ENCODE results near the gene USP40.

DNA sequence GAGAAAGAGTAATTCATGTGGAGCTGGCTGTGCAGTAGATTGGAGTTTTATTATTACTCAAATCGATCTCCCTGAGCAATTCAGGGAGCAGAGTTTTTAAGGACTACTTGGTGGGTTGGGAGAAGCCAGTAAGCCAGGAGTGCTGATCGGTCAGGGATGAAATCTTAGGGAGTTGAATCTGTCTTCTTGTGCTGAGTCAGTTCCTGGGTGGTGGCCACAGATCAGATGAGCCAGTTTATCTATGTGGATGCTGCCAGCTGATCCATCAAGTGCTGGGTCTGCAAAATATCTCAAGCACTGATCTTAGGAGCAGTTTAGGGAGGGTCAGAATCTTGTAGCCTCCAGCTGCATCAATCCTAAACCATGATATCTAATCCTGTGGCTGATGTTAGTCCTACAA, 33.8 kb upstream of the USP40 start:
- TF ChIP-seq, protein P1, sequence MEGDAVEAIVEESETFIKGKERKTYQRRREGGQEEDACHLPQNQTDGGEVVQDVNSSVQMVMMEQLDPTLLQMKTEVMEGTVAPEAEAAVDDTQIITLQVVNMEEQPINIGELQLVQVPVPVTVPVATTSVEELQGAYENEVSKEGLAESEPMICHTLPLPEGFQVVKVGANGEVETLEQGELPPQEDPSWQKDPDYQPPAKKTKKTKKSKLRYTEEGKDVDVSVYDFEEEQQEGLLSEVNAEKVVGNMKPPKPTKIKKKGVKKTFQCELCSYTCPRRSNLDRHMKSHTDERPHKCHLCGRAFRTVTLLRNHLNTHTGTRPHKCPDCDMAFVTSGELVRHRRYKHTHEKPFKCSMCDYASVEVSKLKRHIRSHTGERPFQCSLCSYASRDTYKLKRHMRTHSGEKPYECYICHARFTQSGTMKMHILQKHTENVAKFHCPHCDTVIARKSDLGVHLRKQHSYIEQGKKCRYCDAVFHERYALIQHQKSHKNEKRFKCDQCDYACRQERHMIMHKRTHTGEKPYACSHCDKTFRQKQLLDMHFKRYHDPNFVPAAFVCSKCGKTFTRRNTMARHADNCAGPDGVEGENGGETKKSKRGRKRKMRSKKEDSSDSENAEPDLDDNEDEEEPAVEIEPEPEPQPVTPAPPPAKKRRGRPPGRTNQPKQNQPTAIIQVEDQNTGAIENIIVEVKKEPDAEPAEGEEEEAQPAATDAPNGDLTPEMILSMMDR (IDR thresholded peaks at IDR 0.05), result no peak
- TF ChIP-seq POLR2A (IDR thresholded peaks at IDR 0.05), result no peak

Measured in testis (tissue), 2 donors.